VCaP (cell line): ENCODE results near the gene COL5A1.

Experiments
- H3K27ac ChIP-seq: fragments of 450-650 bp; 2 replicates; pipeline ENCODE4 v1.5.1; 2017
- TF ChIP-seq, protein P1 (sequence below): fragments of 450-650 bp; conservative IDR thresholded peaks from 2 replicates; pipeline ENCODE4 v1.5.1; 2017; ENCODE audit warnings: mild to moderate bottlenecking, moderate library complexity

The COL5A1 gene

GRCh38 chr9:134872482-134873231, 231.1 kb downstream of the COL5A1 start:
- no peak overlapping the region for H3K27ac ChIP-seq

DNA sequence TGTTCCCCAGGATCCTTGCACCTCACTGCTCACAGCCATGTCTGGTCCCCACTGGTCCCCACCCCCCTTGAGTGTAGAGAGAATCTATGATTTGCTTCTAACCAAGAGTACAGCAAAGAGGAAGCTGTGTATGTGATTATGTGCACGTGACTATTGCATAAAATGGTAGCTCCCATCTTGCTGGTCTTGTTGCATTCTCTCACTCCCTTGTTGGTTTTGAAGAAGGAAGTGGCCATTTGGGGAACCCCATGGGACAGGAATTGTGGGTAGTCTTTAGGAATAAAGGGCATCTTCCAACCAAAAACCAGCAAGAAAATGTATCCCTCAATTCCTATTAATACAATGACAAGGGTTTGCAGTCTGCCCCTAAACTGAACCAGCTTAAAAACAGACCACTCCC, 233.8 kb downstream of the COL5A1 start:
- TF ChIP-seq, protein P1, sequence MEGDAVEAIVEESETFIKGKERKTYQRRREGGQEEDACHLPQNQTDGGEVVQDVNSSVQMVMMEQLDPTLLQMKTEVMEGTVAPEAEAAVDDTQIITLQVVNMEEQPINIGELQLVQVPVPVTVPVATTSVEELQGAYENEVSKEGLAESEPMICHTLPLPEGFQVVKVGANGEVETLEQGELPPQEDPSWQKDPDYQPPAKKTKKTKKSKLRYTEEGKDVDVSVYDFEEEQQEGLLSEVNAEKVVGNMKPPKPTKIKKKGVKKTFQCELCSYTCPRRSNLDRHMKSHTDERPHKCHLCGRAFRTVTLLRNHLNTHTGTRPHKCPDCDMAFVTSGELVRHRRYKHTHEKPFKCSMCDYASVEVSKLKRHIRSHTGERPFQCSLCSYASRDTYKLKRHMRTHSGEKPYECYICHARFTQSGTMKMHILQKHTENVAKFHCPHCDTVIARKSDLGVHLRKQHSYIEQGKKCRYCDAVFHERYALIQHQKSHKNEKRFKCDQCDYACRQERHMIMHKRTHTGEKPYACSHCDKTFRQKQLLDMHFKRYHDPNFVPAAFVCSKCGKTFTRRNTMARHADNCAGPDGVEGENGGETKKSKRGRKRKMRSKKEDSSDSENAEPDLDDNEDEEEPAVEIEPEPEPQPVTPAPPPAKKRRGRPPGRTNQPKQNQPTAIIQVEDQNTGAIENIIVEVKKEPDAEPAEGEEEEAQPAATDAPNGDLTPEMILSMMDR: no peak
- H3K27ac ChIP-seq: no peak overlapping the region

More at GRCh38 chr9:134872482-134873231, 231.1 kb downstream of the COL5A1 start:
- TF ChIP-seq, protein P1: no peak

DNA sequence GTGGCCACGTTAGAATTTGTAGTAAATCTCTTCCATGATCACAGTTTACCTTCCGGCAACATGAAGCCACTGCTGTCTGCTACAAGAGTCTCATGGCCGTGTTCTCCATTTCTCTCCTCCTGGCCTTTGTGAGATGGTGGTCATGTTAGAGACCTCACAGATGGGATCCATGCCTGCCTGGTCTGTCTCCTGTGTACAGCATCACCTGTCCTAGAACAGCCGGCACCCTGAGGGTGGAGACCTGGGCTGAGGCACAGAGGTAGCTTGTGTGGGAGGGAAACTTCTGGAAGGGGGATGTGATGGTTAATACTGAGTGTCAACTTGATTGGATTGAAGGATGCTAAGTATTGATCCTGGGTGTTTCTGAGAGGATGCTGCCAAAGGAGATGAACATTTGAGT, 235.9 kb downstream of the COL5A1 start:
- no peak overlapping the region for H3K27ac ChIP-seq
- TF ChIP-seq, protein P1: no peak

GRCh38 chr9:134879664-134880483, 238.3 kb downstream of the COL5A1 start:
- TF ChIP-seq, protein P1: no peak
- no peak overlapping the region for H3K27ac ChIP-seq

DNA sequence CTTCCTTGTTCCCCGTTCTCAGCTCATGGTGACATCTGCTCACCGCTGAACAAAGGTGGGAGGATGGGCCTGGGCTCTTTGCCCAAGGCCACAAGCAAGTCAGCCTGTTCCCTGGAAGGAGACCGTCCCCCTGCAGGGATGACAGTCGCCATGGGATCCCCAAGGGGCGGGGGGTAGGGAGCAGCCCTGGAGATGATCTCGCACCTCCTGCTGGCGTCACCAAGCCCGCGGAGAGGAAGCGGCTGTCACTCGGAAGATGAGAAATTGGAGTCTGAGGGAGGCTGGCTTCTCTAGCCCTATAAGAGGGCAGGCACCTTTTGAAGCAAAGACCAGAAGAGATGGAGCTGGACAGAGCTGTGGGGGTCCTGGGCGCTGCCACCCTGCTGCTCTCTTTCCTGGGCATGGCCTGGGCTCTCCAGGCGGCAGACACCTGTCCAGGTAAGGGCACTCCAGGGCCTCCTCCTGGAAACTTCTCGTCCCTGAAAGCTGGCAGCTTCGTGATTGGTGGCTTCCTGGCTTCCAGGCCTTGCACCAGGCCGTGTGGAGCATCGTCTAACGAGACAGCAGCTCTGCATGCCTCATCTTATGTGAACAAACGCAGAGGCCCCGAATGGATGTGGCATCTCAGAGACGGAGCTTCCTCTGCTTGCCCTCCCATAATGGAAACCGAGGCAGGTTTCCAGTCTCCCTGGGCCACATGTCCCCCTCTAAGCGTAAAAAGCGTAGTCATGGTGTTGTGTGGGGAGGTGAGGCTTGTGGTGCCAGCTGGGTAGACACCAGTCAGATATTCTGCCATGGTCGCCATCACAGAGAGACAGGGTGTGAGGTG, 239.1 kb downstream of the COL5A1 start, which contains the start of gene FCN2:
Gene FCN2 (plus strand): TSS at position 327 of the 829 bp plus-strand sequence. CDS start 12 bp downstream, at position 339.
- H3K27ac ChIP-seq: no peak within 1 kb of the TSS
- TF ChIP-seq, protein P1: no peak

GRCh38 chr9:134881313-134881670, 239.7 kb downstream of the COL5A1 start:
- TF ChIP-seq, protein P1: no peak
- H3K27ac ChIP-seq: no peak overlapping the region
